Effector memory CD4-positive, alpha-beta T cell (primary cell): ENCODE results near the gene RASGRP2.

Source experiments
- DNase-seq, 3 donors: peaks; one replicate each; pipeline ENCODE4 v3.0.0-alpha.2; 2020
- H3K27ac ChIP-seq: 2 replicates; pipeline ENCODE4 v1.7.0; 2013; ENCODE audit warnings: mild to moderate bottlenecking, low read length, moderate library complexity; ENCODE audit not compliant: insufficient read depth, poor library complexity, severe bottlenecking
- H3K27me3 ChIP-seq: replicated peaks from 2 replicates; pipeline ENCODE4 v1.7.0; 2013; ENCODE audit warnings: mild to moderate bottlenecking, low read length; ENCODE audit not compliant: insufficient read depth, control insufficient read depth, poor library complexity, severe bottlenecking
- H3K36me3 ChIP-seq: 2 replicates; pipeline ENCODE4 v1.7.0; 2013; ENCODE audit warnings: mild to moderate bottlenecking, low read length, moderate library complexity; ENCODE audit not compliant: control insufficient read depth, insufficient read depth
- H3K4me1 ChIP-seq: 2 replicates; pipeline ENCODE4 v1.7.0; 2013; ENCODE audit warnings: low read length, mild to moderate bottlenecking; ENCODE audit not compliant: control insufficient read depth, insufficient read depth, poor library complexity, severe bottlenecking
- H3K4me3 ChIP-seq: 2 replicates; pipeline ENCODE4 v1.7.0; 2013; ENCODE audit warnings: low read length, low read depth, mild to moderate bottlenecking; ENCODE audit not compliant: insufficient read depth, poor library complexity, severe bottlenecking
- H3K9me3 ChIP-seq: 2 replicates; pipeline ENCODE4 v1.7.0; 2013; ENCODE audit warnings: mild to moderate bottlenecking, low read length, moderate library complexity; ENCODE audit not compliant: control insufficient read depth

The RASGRP2 gene

GRCh38 chr11:64763526-64764039 is 19.6 kb upstream of the RASGRP2 start:
- H3K36me3 ChIP-seq, result peaks cover 49% of the 10 kb centered on the region
- H3K4me3 ChIP-seq, result no peak overlapping the region
- no peak for DNase-seq
- peak overlapping the region; percentile 51 for H3K27ac ChIP-seq
- H3K4me1 ChIP-seq, result peaks cover 83% of the 10 kb centered on the region
- H3K27me3 ChIP-seq, result no peaks in the 10 kb centered on the region
- H3K9me3 ChIP-seq, result no peaks in the 10 kb centered on the region

GRCh38 chr11:64762674-64763525 is 19.0 kb upstream of the RASGRP2 start:
- Histone ChIP-seq H3K9me3 (no peaks in the 10 kb centered on the region), H3K27me3 (no peaks in the 10 kb centered on the region), H3K36me3 (peaks cover 42% of the 10 kb centered on the region), H3K27ac (peak overlapping the region; percentile 48), H3K4me1 (peaks cover 77% of the 10 kb centered on the region), H3K4me3 (no peak overlapping the region)
- no peak for DNase-seq

GRCh38 chr11:64762277-64762673 is 18.3 kb upstream of the RASGRP2 start:
- Histone ChIP-seq H3K27me3 (no peaks in the 10 kb centered on the region), H3K9me3 (no peaks in the 10 kb centered on the region), H3K4me1 (peaks cover 71% of the 10 kb centered on the region), H3K4me3 (no peak overlapping the region), H3K27ac (no peak overlapping the region), H3K36me3 (peaks cover 36% of the 10 kb centered on the region)
- DNase-seq, result no peak

- H3K27ac ChIP-seq, result no peak overlapping the region
These were observed 16.9 kb upstream of the RASGRP2 start for GRCh38 chr11:64760759-64761420.

DNA sequence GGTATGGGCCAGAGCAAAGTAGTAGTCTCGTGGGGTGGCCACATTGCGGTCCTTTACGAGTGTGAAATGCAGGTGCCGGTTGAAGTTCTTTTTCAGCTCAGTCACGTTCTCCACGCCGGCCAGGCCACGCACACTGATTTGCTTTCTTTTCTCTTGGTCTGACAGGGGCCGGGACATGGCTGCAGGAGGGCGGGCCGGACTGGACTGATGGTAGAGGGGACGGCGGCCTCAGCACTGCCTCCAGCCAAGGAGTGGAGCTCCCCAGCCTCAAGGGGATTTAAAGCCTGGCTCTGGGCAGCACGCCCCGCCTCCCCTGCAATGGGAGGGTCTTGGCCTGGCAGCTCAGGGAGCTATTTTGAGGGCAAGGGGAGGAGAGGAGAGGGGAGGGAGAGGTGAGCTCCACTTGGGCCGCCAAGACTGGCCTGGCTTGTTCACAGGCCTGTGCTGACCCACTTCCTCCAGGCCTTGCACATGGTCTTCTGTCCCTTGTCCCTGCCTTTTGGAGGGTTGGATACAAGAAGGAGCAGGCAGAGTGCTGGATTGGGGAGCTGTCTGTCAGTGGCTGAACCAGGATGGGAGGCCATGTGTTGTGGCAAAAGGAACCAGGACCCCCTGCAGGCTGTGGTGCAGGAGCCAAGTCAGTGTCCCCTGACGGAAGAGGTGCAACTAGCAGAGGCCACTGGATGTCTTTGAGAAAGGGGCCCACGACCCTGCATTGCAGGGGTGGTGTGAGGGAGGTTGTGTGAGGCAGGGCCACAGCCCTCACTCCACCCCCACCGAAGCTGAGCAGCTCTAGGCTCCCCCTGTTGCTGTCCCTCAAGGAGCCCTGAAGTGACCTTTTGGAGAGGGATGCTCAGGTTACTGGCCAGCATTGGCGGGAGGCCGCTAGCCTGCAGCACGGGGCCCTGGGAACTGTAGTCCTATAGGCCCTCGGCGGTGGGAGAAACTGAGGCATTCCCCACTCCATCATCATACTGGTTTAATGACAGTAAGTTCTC is 16.1 kb upstream of the RASGRP2 start, which contains the start of gene PYGM:
Gene PYGM, minus strand, starts transcription at position 253 of the 998 bp plus-strand sequence. Its CDS starts 76 bp downstream, at position 177.
- Histone ChIP-seq H3K9me3 (no peaks in the 10 kb centered on the region), H3K27ac (no peak within 1 kb of the TSS), H3K27me3 (no peaks in the 10 kb centered on the region), H3K36me3 (peaks cover 16% of the 10 kb centered on the region), H3K4me1 (peaks cover 52% of the 10 kb centered on the region), H3K4me3 (no peak within 1 kb of the TSS)
- DNase-seq, result no peak

More at GRCh38 chr11:64760759-64761420, 16.9 kb upstream of the RASGRP2 start:
- Histone ChIP-seq H3K27me3 (no peaks in the 10 kb centered on the region), H3K4me3 (no peak overlapping the region), H3K36me3 (peaks cover 25% of the 10 kb centered on the region), H3K4me1 (peaks cover 61% of the 10 kb centered on the region), H3K9me3 (no peaks in the 10 kb centered on the region)
- DNase-seq, result no peak

DNA sequence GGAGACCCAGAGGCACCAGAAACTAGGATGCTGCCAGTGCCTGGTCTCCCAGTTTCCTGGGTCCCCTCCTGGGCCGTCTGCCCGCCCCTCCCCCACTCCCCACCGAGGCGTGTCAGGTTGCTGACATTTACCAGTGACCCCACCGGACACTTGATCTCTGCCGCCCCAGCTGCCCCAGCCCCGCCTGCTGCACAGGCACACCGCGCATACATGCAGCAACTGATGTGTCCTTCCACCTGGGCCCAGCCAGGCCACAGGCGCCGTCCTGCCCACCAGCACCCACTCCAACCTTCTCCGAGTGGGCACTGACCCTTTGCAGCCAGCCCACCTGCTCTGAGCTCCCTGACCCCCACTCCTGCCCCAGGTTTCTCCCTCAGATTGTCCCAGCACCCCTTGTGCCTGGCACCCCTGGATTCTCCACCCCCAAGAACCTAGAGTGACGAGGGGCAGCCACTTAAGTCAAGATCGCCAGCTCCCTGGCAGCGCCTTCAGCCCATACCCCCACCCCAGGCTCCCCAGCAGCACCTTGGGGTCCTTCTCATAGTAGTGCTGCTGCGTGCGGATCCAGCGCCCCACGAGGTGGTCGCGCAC is 15.3 kb upstream of the RASGRP2 start:
- Histone ChIP-seq H3K4me1 (peaks cover 44% of the 10 kb centered on the region), H3K4me3 (no peak overlapping the region), H3K27ac (no peak overlapping the region), H3K27me3 (no peaks in the 10 kb centered on the region), H3K36me3 (peaks cover 11% of the 10 kb centered on the region), H3K9me3 (no peaks in the 10 kb centered on the region)
- DNase-seq, result no peak

- H3K4me3 ChIP-seq, result no peak overlapping the region
These were observed 14.6 kb upstream of the RASGRP2 start for GRCh38 chr11:64758330-64759079.

DNA sequence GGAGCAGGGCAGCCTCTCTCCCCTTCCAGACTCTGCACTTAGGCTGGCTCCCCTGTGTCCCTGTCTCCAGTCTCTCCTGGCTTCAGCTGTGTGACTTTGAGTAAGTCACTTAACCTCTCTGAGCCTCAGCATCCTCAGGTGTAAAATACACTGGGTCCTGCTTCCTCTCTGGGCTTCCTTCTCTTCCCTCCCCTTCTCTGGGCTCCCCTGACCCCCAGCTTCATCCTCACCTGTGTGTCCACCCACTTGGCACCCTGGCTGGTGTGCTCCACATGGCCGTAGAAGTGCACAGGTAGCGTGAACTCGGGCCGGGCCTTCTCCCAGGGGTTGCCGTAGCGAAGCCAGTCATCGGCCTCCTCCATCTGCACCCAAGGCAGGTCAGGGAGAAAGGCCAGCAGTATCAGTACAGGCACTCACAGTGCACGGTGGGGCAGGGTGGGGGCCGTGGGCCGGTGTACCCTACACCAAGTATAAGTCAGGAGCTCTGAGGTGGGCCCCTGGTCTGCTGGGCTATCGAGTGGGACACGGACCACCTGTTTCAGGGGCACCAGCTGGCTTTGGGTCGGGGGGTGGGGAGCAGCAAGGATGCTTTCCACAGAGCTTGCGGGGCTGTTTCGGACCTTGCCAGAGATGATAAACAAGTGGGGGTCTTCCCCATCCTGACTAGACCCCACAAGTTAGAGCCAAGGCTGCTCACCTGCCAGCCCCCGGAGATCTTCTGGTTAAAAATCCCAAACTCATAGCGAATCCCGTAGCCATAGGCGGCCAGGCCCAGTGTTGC is 13.8 kb upstream of the RASGRP2 start:
- DNase-seq, result no peak
- no peak overlapping the region for H3K27ac ChIP-seq
- H3K36me3 ChIP-seq, result peaks cover 12% of the 10 kb centered on the region
- no peak overlapping the region for H3K4me3 ChIP-seq
- H3K9me3 ChIP-seq, result no peaks in the 10 kb centered on the region
- peaks cover 30% of the 10 kb centered on the region for H3K4me1 ChIP-seq
- no peaks in the 10 kb centered on the region for H3K27me3 ChIP-seq

More at GRCh38 chr11:64758330-64759079, 14.6 kb upstream of the RASGRP2 start:
- DNase-seq, result no peak
- Histone ChIP-seq H3K36me3 (peaks cover 11% of the 10 kb centered on the region), H3K9me3 (no peaks in the 10 kb centered on the region), H3K27ac (no peak overlapping the region), H3K27me3 (no peaks in the 10 kb centered on the region), H3K4me1 (peaks cover 37% of the 10 kb centered on the region)
